ENCODE results near the gene GRM8. TPM values are rescaled to one million over a fixed set of nuclear protein-coding genes. Genes with fewer than 3 reads are reported as not detected.

GRM8 gene
- total RNA-seq, 2 experiments from 2014 or later = not detected

DNA sequence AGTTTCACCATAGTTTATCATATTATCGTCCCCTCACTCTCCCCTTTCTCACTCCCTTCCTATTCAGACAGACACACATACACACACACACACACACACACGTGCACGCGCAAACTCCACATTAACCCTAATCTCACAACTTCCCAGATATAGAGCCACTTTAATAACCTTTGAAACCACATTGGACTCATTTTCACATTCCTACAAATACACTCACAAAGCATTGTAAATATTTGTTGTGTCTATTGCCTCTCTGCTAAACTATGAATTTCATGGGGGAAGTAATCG lies 433.6 kb downstream of the GRM8 start:
- H2AFZ ChIP-seq (ENCODE audit: low read length) = no peak overlapping the region
- no peaks in the 10 kb centered on the region for H3K9me3 ChIP-seq (ENCODE audit: low read length)
- no peak for DNase-seq (ENCODE audit: low spot score)
- no peaks in the 10 kb centered on the region for H3K4me1 ChIP-seq (ENCODE audit: insufficient read depth, low read length, poor library complexity, severe bottlenecking)
- no peak overlapping the region for H3K27ac ChIP-seq (ENCODE audit: low read depth, low read length, poor library complexity, severe bottlenecking)
- no peak overlapping the region for H3K4me3 ChIP-seq (ENCODE audit: low read depth, low read length, poor library complexity, severe bottlenecking)
- no peaks in the 10 kb centered on the region for H3K36me3 ChIP-seq (ENCODE audit: insufficient read depth, low read length)
- no TSS peak for BruUV-seq (replicated peaks)
- TF ChIP-seq CTCF (conservative IDR thresholded peaks at IDR 0.05; ENCODE audit: low read length) = no peak
- TF ChIP-seq EZH2phosphoT487 (IDR thresholded peaks at IDR 0.05; ENCODE audit: borderline replicate concordance, low read depth, low read length) = no peak
- H3K79me2 ChIP-seq (ENCODE audit: insufficient read depth, low read depth, low read length) = no peaks in the 10 kb centered on the region
- intact Hi-C loops (cut with micrococcal nuclease; ENCODE audit: unreplicated experiment) = no loop called here
- H4K20me1 ChIP-seq (ENCODE audit: insufficient read depth, low read length) = no peaks in the 10 kb centered on the region
- CTCF ChIA-PET (ENCODE audit: unreplicated experiment) = no interaction called here
- no peak overlapping the region for H3K4me2 ChIP-seq (ENCODE audit: low read length)
- POLR2A ChIA-PET = interaction anchor here (0.7 kb wide), 1 partner anchor 161 kb away, joined by 3 read pairs; no protein-coding TSS in a partner anchor
- no peaks in the 10 kb centered on the region for H3K9me2 ChIP-seq (ENCODE audit: insufficient read depth, low read length)

GRCh38 chr7:126818393-126819196 lies 434.1 kb downstream of the GRM8 start:
- no peak overlapping the region for H3K4me2 ChIP-seq (ENCODE audit: low read length)
- H3K9me2 ChIP-seq (ENCODE audit: insufficient read depth, low read length) = no peaks in the 10 kb centered on the region
- no peak for DNase-seq (ENCODE audit: low spot score)
- H3K4me1 ChIP-seq (ENCODE audit: insufficient read depth, low read length, poor library complexity, severe bottlenecking) = no peaks in the 10 kb centered on the region
- TF ChIP-seq EZH2phosphoT487 (IDR thresholded peaks at IDR 0.05; ENCODE audit: borderline replicate concordance, low read depth, low read length) (no peak), CTCF (conservative IDR thresholded peaks at IDR 0.05; ENCODE audit: low read length) (no peak)
- BruUV-seq (replicated peaks) = no TSS peak
- intact Hi-C loops (cut with micrococcal nuclease; ENCODE audit: unreplicated experiment) = no loop called here
- no peaks in the 10 kb centered on the region for H3K79me2 ChIP-seq (ENCODE audit: insufficient read depth, low read depth, low read length)
- H4K20me1 ChIP-seq (ENCODE audit: insufficient read depth, low read length) = no peaks in the 10 kb centered on the region
- H3K9me3 ChIP-seq (ENCODE audit: low read length) = no peaks in the 10 kb centered on the region
- H3K36me3 ChIP-seq (ENCODE audit: insufficient read depth, low read length) = no peaks in the 10 kb centered on the region
- ChIA-PET CTCF (ENCODE audit: unreplicated experiment) (no interaction called here), POLR2A (no interaction called here)
- H3K27ac ChIP-seq (ENCODE audit: low read depth, low read length, poor library complexity, severe bottlenecking) = no peak overlapping the region
- no peak overlapping the region for H2AFZ ChIP-seq (ENCODE audit: low read length)
- no peak overlapping the region for H3K4me3 ChIP-seq (ENCODE audit: low read depth, low read length, poor library complexity, severe bottlenecking)

DNA sequence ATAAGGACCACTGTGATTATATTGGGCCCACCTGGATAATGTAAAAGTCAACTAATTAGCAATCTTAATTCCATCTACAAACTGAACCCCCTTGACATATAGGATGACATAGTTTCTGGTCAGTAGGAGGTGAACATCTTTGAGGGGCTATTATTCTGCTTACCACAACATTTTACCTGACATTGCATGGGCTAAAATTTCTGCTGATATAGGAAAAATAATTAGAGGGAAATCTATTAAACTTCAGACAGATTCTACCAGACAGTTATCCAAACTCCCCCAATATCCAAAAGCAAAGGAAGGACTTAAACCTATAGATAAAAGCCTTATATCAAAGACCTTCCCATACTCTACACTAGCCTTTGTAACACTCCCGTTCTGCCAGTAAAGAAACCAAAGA lies 443.6 kb downstream of the GRM8 start:
- BruUV-seq (replicated peaks) = no TSS peak

More for the DNA sequence above, 443.6 kb downstream of the GRM8 start:
- H3K9me3 ChIP-seq (ENCODE audit: low read length) = no peaks in the 10 kb centered on the region
- H3K4me3 ChIP-seq (ENCODE audit: low read depth, low read length, poor library complexity, severe bottlenecking) = no peak overlapping the region
- no peaks in the 10 kb centered on the region for H4K20me1 ChIP-seq (ENCODE audit: insufficient read depth, low read length)
- no peaks in the 10 kb centered on the region for H3K79me2 ChIP-seq (ENCODE audit: insufficient read depth, low read depth, low read length)
- CTCF ChIA-PET (ENCODE audit: unreplicated experiment) = no interaction called here
- no peak overlapping the region for H3K4me2 ChIP-seq (ENCODE audit: low read length)
- no peak for DNase-seq (ENCODE audit: low spot score)
- intact Hi-C loops (cut with micrococcal nuclease; ENCODE audit: unreplicated experiment) = no loop called here
- H3K27ac ChIP-seq (ENCODE audit: low read depth, low read length, poor library complexity, severe bottlenecking) = no peak overlapping the region
- H3K4me1 ChIP-seq (ENCODE audit: insufficient read depth, low read length, poor library complexity, severe bottlenecking) = no peaks in the 10 kb centered on the region
- H3K9me2 ChIP-seq (ENCODE audit: insufficient read depth, low read length) = no peaks in the 10 kb centered on the region
- TF ChIP-seq CTCF (conservative IDR thresholded peaks at IDR 0.05; ENCODE audit: low read length) = no peak
- no peak for TF ChIP-seq EZH2phosphoT487 (IDR thresholded peaks at IDR 0.05; ENCODE audit: borderline replicate concordance, low read depth, low read length)
- H2AFZ ChIP-seq (ENCODE audit: low read length) = no peak overlapping the region
- H3K36me3 ChIP-seq (ENCODE audit: insufficient read depth, low read length) = no peaks in the 10 kb centered on the region
- POLR2A ChIA-PET = no interaction called here
